Fibroblast of pulmonary artery (primary cell): ENCODE measurements around the gene TWIST2.

Experiments
- DNase-seq: peaks from one replicate; pipeline ENCODE4 v3.0.0-alpha.2; 2010; ENCODE audit warnings: low read depth
- H3K4me3 ChIP-seq: replicated peaks from 2 replicates; pipeline ENCODE4 v1.5.1; 2011; ENCODE audit warnings: low read depth, mild to moderate bottlenecking, control low read depth, low read length, moderate library complexity
- CTCF ChIP-seq: IDR thresholded peaks from 2 replicates; pipeline ENCODE4 v1.5.1; 2011; ENCODE audit warnings: mild to moderate bottlenecking, control low read depth, low read length, inconsistent platforms; ENCODE audit errors: missing control alignments

TWIST2 gene

GRCh38 chr2:238847841-238848690 is at the start of gene TWIST2:
Gene TWIST2 (plus strand): TSS chr2:238848085. CDS start chr2:238848216, 131 bp downstream.
- peak; percentile 93 for DNase-seq
- H3K4me3 ChIP-seq: peak within 1 kb of the TSS; percentile 83
- peak; percentile 7 for TF ChIP-seq CTCF

GRCh38 chr2:238801791-238802190 is 46.1 kb upstream of the TWIST2 start:
- H3K4me3 ChIP-seq: no peak overlapping the region
- TF ChIP-seq CTCF: no peak
- DNase-seq: no peak

- H3K4me3 ChIP-seq: no peak overlapping the region
- no peak for TF ChIP-seq CTCF
- no peak for DNase-seq
These were observed 44.9 kb upstream of the TWIST2 start for GRCh38 chr2:238802957-238803356.

- no peak overlapping the region for H3K4me3 ChIP-seq
These were observed 43.7 kb upstream of the TWIST2 start for GRCh38 chr2:238803996-238804870.

GRCh38 chr2:238808761-238809160 is 39.1 kb upstream of the TWIST2 start:
- peak; percentile 9 for DNase-seq
- H3K4me3 ChIP-seq: no peak overlapping the region
- TF ChIP-seq CTCF: no peak

More at GRCh38 chr2:238803996-238804870, 43.7 kb upstream of the TWIST2 start:
- TF ChIP-seq CTCF: no peak
- DNase-seq: no peak

GRCh38 chr2:238810321-238810720 is 37.6 kb upstream of the TWIST2 start:
- no peak for TF ChIP-seq CTCF
- DNase-seq: no peak
- H3K4me3 ChIP-seq: no peak overlapping the region
